Measurements from ENCODE around the gene COL7A1.

DNA sequence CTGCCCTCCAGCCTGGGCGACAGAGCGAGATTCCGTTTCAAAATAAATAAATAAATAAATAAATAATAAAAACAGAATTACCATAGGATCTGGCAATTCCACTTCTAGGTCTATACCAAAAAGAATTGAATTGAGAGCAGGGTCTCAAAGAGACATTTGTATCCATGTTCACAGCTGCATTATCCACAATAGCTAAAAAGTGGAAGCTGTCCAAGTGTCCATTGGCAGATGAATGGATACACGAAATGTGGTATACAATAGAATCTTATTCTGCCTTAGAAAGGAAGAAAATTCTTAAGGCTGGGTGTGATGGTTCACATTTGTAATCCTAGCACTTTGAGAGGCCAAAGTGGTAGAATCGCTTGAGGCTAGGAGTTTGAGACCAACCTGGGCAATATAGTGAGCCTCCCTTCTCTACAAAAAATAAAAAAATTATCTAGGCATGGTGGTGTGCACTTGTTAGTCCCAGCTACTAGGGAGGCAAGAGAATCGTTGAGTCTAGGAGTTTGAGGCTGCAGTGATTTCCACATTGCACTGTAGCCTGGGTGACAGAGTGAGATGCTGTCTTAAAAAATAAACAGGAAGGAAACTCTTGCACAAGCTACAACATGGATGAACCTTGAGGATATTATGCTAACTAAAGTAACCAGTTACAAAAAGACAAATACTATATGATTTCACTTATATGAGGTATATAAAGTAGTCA lies 62.7 kb downstream of the COL7A1 start:
- TF ChIP-seq CTCF (IDR thresholded peaks at IDR 0.05) (no peak), POLR2A (IDR thresholded peaks at IDR 0.05) (no peak)

Data from adrenal gland (tissue), 5 donors.